HCT116 (cell line): ENCODE data around the gene PCCA. TPM values are rescaled to one million over a fixed set of nuclear protein-coding genes. Genes with fewer than 3 reads are reported as not detected.

Experiments used
- ATAC-seq: fragments of 200-7000 bp; cut with Tn5 transposase; 2 replicates; pipeline ENCODE4 v1.9.1; 2020; ENCODE audit warnings: mild to moderate bottlenecking, moderate library complexity
- BruUV-seq: library from RNA; stranded (reverse); fragments of 400-500 nt; replicated peaks from 2 replicates; lab custom pipeline; 2021; lab: Mats Ljungman, UMichigan
- CTCF ChIA-PET: fragments of 300-600 bp; sonication (Branson Sonifier 250); formaldehyde crosslinking; loops from one replicate; lab custom pipeline; 2021; ENCODE audit warnings: antibody characterized with exemption; lab: Charles Lee
- POLR2A ChIA-PET: fragments of 300-600, 350-600 bp; sonication (Branson Sonifier 250); formaldehyde crosslinking; loops from one replicate; lab custom pipeline; 2021; ENCODE audit warnings: antibody characterized with exemption; lab: Charles Lee
- RAD21 ChIA-PET, 2 experiments: fragments of 300-600 bp; sonication (Branson Sonifier 250); formaldehyde crosslinking; loops; one replicate each; lab custom pipeline; 2023; ENCODE audit warnings: low total read pairs in 2 of 2; ENCODE audit not compliant: uncharacterized antibody in 2 of 2, unreplicated experiment in 2 of 2, low non-redundant PET in 1 of 2; lab: Charles Lee
- DNase-seq: peaks from one replicate; pipeline ENCODE4 v3.0.0-alpha.2; 2010; ENCODE audit warnings: low read depth, low spot score
- H2AFZ ChIP-seq: fragments of 200-600 bp; shearing (Covaris generic), sonication (generic); 2 replicates; pipeline ENCODE4 v1.6.1; 2017; ENCODE audit warnings: low read depth, mixed run types, mixed read lengths, antibody characterized with exemption, low read length; ENCODE audit not compliant: poor library complexity, severe bottlenecking
- H3K27ac ChIP-seq: 2 replicates; pipeline ENCODE4 v1.5.1; 2012; ENCODE audit warnings: low read depth, low read length
- H3K27me3 ChIP-seq: fragments of 200-600 bp; sonication (generic); 2 replicates; pipeline ENCODE4 v1.6.1; 2016; ENCODE audit warnings: mixed run types, low read length, mixed read lengths; ENCODE audit not compliant: insufficient read depth
- H3K36me3 ChIP-seq, 2 experiments: fragments of 200-500 bp in 1 of 2; fragments of 200-600 bp in 1 of 2; sonication (Bioruptor generic) in 1 of 2; sonication (generic) in 1 of 2; 2 replicates each; pipeline versions ENCODE4 v1.5.1 to v1.6.1; 2014 to 2016; ENCODE audit warnings: low read length in 2 of 2, inconsistent platforms in 1 of 2, mixed read lengths in 1 of 2, mixed run types in 1 of 2; ENCODE audit not compliant: insufficient read depth in 2 of 2, control insufficient read depth in 1 of 2
- H3K4me1 ChIP-seq, 2 experiments: fragments of 200-600 bp in 1 of 2; sonication (generic) in 1 of 2; 2 replicates each; pipeline versions ENCODE4 v1.5.1 to v1.6.1; 2012 to 2017; ENCODE audit warnings: low read length in 2 of 2, inconsistent platforms in 1 of 2, mild to moderate bottlenecking in 1 of 2, mixed read lengths in 1 of 2, mixed run types in 1 of 2, moderate library complexity in 1 of 2; ENCODE audit not compliant: insufficient read depth in 2 of 2, control insufficient read depth in 1 of 2
- H3K4me2 ChIP-seq: fragments of 200-600 bp; sonication (generic); 2 replicates; pipeline ENCODE4 v1.6.1; 2017; ENCODE audit warnings: mixed run types, low read length, mixed read lengths
- H3K4me3 ChIP-seq, 2 experiments: fragments of 200-600 bp in 1 of 2; sonication (generic) in 1 of 2; replicated peaks in 1 of 2; 2 replicates each; pipeline ENCODE4 v1.5.1; 2011 to 2016; ENCODE audit warnings: low read length in 2 of 2, control low read depth in 1 of 2, low read depth in 1 of 2, mild to moderate bottlenecking in 1 of 2, mixed read lengths in 1 of 2, mixed run types in 1 of 2
- H3K79me2 ChIP-seq: fragments of 200-600 bp; sonication (generic); 2 replicates; pipeline ENCODE4 v1.6.1; 2017; ENCODE audit warnings: mild to moderate bottlenecking, mixed run types, low read length, moderate library complexity, mixed read lengths; ENCODE audit not compliant: insufficient read depth
- H3K9ac ChIP-seq: fragments of 200-600 bp; sonication (generic); 2 replicates; pipeline ENCODE4 v1.6.1; 2016; ENCODE audit warnings: low read length, mixed read lengths
- H3K9me2 ChIP-seq: fragments of 200-600 bp; sonication (generic), shearing (Covaris generic); 2 replicates; pipeline ENCODE4 v1.6.1; 2017; ENCODE audit warnings: mixed run types, mild to moderate bottlenecking, moderate library complexity; ENCODE audit not compliant: insufficient read depth
- H3K9me3 ChIP-seq, 2 experiments: fragments of 200-500 bp in 1 of 2; fragments of 200-600 bp in 1 of 2; sonication (Bioruptor generic) in 1 of 2; sonication (generic) in 1 of 2; 2 replicates each; pipeline ENCODE4 v1.6.1; 2014 to 2017; ENCODE audit warnings: low read length in 2 of 2, mixed read lengths in 2 of 2, inconsistent platforms in 1 of 2, low read depth in 1 of 2, mild to moderate bottlenecking in 1 of 2, mixed run types in 1 of 2, moderate library complexity in 1 of 2; ENCODE audit not compliant: control insufficient read depth in 1 of 2, insufficient read depth in 1 of 2
- H4K20me1 ChIP-seq: fragments of 200-600 bp; sonication (generic), shearing (Covaris generic); 2 replicates; pipeline ENCODE4 v1.6.1; 2017; ENCODE audit warnings: mixed run types, mild to moderate bottlenecking, moderate library complexity; ENCODE audit not compliant: insufficient read depth
- ATF3 ChIP-seq: IDR thresholded peaks from 2 replicates; pipeline ENCODE4 v1.6.1; 2012
- CEBPB ChIP-seq: IDR thresholded peaks from 2 replicates; pipeline ENCODE4 v1.6.1; 2012; ENCODE audit warnings: low read depth
- EZH2phosphoT487 ChIP-seq: fragments of 200-600 bp; IDR thresholded peaks from 2 replicates; pipeline ENCODE4 v1.6.1; 2018; ENCODE audit warnings: antibody characterized with exemption, borderline replicate concordance
- JUND ChIP-seq: IDR thresholded peaks from 2 replicates; pipeline ENCODE4 v1.6.1; 2012
- POLR2AphosphoS5 ChIP-seq: IDR thresholded peaks from 2 replicates; pipeline ENCODE4 v1.6.1; 2011; ENCODE audit warnings: mild to moderate bottlenecking, low read depth, low read length, moderate library complexity
- RAD21 ChIP-seq: IDR thresholded peaks from 2 replicates; pipeline ENCODE4 v1.6.1; 2012; ENCODE audit warnings: low read depth, mild to moderate bottlenecking
- SIN3A ChIP-seq: IDR thresholded peaks from 2 replicates; pipeline ENCODE4 v1.6.1; 2012; ENCODE audit warnings: low read depth
- SP1 ChIP-seq: IDR thresholded peaks from 2 replicates; pipeline ENCODE4 v1.6.1; 2012; ENCODE audit warnings: low read depth
- SRF ChIP-seq: IDR thresholded peaks from 2 replicates; pipeline ENCODE4 v1.6.1; 2012; ENCODE audit warnings: low read depth
- YY1 ChIP-seq: IDR thresholded peaks from 2 replicates; pipeline ENCODE4 v1.6.1; 2011; ENCODE audit warnings: low read length, low read depth, moderate library complexity, mild to moderate bottlenecking; ENCODE audit not compliant: insufficient replicate concordance; ENCODE audit errors: extremely low read depth
- ZBTB33 ChIP-seq: IDR thresholded peaks from 2 replicates; pipeline ENCODE4 v1.6.1; 2011; ENCODE audit warnings: mild to moderate bottlenecking, low read length, moderate library complexity; ENCODE audit not compliant: insufficient replicate concordance; ENCODE audit errors: extremely low read depth
- ZNF274 ChIP-seq: fragments of 200-500 bp; sonication (Bioruptor generic); IDR thresholded peaks from 2 replicates; pipeline ENCODE4 v1.6.1; 2014; ENCODE audit warnings: mild to moderate bottlenecking, low read depth, low read length, inconsistent platforms
- intact Hi-C: fragments of 100-400 bp; cut with micrococcal nuclease; formaldehyde crosslinking; loops from 2 replicates; pipeline ENCODE4 v1.10.0; 2022
- total RNA-seq: library from RNA; stranded (reverse); gene quantifications from one replicate; pipeline ENCODE4 v1.2.1, GENCODE V29; 2021; ENCODE audit not compliant: unreplicated experiment
- TF ChIP-seq, protein P1 (sequence below): IDR thresholded peaks from 2 replicates; pipeline ENCODE4 v1.6.1; 2012; ENCODE audit warnings: low read depth
- TF ChIP-seq, protein P2 (sequence below): IDR thresholded peaks from 2 replicates; pipeline ENCODE4 v1.6.1; 2012

PCCA gene
- total RNA-seq, 1 experiment from 2014 or later: 23.0 TPM

DNA sequence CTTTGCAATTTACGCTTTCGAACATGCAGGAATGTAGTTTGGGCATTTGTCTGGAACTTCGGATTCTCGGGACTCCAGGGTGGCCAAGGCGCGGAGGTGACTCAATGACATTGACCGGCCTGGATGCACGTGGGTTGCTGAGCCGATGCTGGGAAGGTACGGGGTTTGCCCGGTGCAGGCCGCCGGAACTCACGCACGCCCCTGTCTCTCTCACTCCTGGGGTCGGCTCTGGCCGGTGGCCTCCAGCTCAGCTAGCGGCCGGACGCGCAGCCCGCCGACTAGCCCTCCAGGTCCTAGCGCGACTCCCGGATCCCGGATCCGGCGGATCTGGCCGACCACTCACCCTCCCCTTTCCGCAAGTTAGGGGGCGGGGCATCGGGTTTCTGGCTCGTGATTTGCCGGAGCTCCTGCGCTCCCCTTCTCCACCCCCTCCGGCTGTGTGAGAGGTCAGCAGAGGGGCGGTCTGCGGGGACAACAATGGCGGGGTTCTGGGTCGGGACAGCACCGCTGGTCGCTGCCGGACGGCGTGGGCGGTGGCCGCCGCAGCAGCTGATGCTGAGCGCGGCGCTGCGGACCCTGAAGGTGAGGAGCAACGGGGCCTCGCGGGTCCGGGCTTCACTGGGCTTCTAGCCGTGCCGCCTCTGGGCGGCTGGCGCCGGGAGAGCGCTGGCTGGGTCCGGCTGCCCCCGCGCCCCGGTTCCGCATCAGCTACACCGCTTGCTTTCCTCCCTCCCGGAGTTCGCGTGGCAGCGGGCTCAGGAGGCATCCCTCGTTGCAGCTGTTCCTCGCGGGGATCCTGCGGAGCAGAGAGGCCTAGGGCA lies at the start of gene PCCA (continued):
- TF ChIP-seq, protein P1, sequence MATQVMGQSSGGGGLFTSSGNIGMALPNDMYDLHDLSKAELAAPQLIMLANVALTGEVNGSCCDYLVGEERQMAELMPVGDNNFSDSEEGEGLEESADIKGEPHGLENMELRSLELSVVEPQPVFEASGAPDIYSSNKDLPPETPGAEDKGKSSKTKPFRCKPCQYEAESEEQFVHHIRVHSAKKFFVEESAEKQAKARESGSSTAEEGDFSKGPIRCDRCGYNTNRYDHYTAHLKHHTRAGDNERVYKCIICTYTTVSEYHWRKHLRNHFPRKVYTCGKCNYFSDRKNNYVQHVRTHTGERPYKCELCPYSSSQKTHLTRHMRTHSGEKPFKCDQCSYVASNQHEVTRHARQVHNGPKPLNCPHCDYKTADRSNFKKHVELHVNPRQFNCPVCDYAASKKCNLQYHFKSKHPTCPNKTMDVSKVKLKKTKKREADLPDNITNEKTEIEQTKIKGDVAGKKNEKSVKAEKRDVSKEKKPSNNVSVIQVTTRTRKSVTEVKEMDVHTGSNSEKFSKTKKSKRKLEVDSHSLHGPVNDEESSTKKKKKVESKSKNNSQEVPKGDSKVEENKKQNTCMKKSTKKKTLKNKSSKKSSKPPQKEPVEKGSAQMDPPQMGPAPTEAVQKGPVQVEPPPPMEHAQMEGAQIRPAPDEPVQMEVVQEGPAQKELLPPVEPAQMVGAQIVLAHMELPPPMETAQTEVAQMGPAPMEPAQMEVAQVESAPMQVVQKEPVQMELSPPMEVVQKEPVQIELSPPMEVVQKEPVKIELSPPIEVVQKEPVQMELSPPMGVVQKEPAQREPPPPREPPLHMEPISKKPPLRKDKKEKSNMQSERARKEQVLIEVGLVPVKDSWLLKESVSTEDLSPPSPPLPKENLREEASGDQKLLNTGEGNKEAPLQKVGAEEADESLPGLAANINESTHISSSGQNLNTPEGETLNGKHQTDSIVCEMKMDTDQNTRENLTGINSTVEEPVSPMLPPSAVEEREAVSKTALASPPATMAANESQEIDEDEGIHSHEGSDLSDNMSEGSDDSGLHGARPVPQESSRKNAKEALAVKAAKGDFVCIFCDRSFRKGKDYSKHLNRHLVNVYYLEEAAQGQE: no peak

GRCh38 chr13:100039740-100040139 lies 49.2 kb upstream of the PCCA start:
- ATAC-seq: no peak
- ChIA-PET POLR2A (no interaction called here), RAD21 (no interaction called here), CTCF (interaction anchor here (1.1 kb wide), 1 partner anchor 196 kb away, joined by 6 read pairs; no protein-coding TSS in a partner anchor)
- no peaks in the 10 kb centered on the region for H3K36me3 ChIP-seq
- no peak for DNase-seq
- H3K27ac ChIP-seq: no peak overlapping the region
- no TSS peak for BruUV-seq
- intact Hi-C loops: loop anchor here (5.0 kb wide), 1 partner anchor 473 kb away; no protein-coding TSS in a partner anchor
- no peak overlapping the region for H3K9ac ChIP-seq
- no peak overlapping the region for H3K4me3 ChIP-seq
- H3K79me2 ChIP-seq: no peaks in the 10 kb centered on the region
- H3K27me3 ChIP-seq: no peaks in the 10 kb centered on the region
- peak overlapping the region; percentile 38 for H2AFZ ChIP-seq
- H3K4me1 ChIP-seq: no peaks in the 10 kb centered on the region
- no peaks in the 10 kb centered on the region for H3K9me2 ChIP-seq
- no peak overlapping the region for H3K4me2 ChIP-seq
- H4K20me1 ChIP-seq: no peaks in the 10 kb centered on the region
- no peaks in the 10 kb centered on the region for H3K9me3 ChIP-seq
- TF ChIP-seq, protein P1: no peak
- TF ChIP-seq POLR2AphosphoS5: no peak
- TF ChIP-seq JUND: no peak
- TF ChIP-seq ZNF274: no peak
- no peak for TF ChIP-seq SIN3A
- no peak for TF ChIP-seq SRF
- TF ChIP-seq YY1: no peak
- no peak for TF ChIP-seq CEBPB
- no peak for TF ChIP-seq RAD21
- TF ChIP-seq ATF3: no peak
- TF ChIP-seq SP1: no peak
- no peak for TF ChIP-seq ZBTB33
- TF ChIP-seq EZH2phosphoT487: no peak
- TF ChIP-seq, protein P2, sequence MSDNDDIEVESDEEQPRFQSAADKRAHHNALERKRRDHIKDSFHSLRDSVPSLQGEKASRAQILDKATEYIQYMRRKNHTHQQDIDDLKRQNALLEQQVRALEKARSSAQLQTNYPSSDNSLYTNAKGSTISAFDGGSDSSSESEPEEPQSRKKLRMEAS: no peak
